HG02973 (cell line): ENCODE results near the gene LEFTY2.
"Not testable (repeated sequence)": the region's sequence is repeated elsewhere in the genome, so short reads cannot be mapped to it uniquely, and the experiment has no call there.

Experiments used
- ATAC-seq: cut with Tn5 transposase; IDR thresholded peaks from one replicate; pipeline ENCODE4 v1.9.1; 2021; ENCODE audit warnings: moderate library complexity; ENCODE audit not compliant: unreplicated experiment

The LEFTY2 gene

DNA sequence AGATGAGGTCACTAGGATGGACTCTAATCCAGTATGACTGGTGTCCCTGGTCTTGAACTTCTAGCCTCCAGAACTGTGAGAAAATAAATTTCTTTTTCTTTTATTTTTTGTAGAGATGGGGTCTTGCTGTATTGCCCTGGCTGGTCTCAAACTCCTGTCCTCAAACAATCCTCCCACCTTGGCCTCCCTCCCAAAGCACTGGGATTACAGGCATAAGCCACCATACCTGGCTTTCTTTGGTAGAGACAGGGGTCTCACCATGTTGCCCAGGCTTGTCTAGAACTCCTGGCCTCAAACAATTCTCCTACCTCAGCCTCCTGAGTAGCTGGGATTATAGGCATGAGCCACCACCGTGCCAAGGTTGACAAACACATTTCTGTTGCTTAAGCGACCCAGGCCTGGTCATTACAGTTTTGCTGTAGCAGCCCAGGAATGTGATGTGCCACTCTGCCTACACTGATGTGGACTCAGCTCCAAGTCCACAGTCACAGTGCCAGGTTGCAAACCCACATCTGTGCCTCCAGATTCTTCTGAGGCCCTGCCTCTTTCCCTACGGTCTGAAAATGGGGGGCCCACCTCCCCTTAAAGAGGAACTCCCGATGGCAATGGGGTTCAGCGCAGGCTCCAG lies 32.9 kb downstream of the LEFTY2 start:
- no peak for ATAC-seq

DNA sequence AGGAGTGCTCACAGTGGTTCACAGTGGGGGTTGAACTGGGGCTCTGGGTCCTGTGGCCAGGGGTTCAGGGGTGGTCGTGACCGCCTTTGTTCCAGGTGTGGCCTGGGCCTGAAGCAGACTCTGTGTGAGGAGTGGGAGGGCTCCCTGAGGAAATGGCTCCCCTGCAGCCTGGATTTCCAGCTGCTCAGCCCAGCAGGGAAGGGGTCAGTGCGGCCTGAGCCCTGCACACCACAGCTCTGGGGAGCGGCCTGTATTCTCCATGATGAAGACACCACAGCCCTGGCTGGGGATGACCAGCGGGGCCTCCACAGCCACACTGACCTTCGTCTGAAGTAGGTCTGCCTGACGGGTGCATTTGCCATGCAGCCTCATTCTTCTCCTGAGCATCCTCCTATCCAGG lies 33.7 kb downstream of the LEFTY2 start:
- no peak for ATAC-seq

- ATAC-seq: no peak
These were observed 34.6 kb downstream of the LEFTY2 start for GRCh38 chr1:225906467-225906866.

DNA sequence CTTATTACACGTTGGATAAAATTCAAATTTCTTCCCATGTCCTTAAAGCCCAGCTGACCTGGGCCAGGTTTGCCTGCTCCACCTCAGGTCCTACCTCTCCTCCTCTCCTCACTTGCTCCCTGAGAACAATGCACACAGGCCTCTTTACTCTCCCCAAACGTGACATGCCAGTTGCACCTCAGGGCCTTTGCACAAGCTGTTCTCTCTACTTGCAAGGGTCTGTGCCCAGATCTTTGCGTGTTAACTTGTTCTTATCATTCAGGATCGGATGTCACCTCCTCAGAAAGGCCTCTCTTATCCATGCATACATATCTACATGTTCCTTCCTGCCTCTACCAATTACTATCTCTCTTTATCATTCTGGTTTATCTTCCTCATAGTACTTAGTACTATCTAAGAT lies 37.4 kb downstream of the LEFTY2 start:
- ATAC-seq: no peak

GRCh38 chr1:225899044-225899925 lies 41.7 kb downstream of the LEFTY2 start:
- no peak for ATAC-seq

DNA sequence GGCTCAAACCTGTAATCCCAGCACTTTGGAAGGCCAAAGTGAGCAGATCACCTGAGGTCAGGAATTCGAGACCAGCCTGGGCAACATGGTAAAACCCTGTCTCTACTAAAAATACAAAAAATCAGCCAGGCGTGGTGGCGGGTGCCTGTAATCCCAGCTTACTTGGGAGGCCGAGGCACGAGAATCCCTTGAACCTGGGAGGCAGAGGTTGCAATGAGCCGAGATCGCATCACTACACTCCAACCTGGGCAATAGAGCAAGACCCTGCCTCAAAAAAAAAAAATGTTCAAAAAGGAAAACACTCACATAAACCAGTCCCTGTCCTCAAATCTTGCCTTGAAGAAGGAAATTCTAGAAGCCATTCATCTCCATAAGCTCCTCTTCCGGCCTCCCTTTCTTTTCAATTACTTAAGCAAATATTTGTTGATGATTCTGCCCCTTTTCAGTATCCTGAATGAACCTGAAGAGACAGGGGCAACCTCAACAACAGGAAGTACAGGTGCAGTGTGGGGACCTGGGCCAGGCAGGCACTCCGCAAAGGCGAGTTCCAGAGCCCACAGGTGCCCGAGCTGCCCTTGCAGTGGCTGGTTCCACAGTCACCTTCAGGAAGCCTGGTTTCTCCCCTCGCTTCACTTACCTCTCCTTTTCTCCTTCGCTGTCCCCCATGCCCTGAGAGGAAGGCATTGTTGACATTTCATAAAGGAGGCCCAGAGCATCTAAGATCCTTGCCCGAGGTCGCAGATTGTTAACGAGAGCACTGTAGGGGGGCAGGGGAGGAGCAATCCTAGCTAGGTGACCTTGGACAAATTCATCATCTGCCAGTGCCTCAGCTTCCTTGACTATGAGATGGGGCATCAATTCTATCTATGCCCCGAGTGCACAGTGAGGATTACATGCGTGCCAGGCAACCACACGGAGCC lies 43.2 kb downstream of the LEFTY2 start:
- ATAC-seq: no peak

- ATAC-seq: peak; percentile 100
These were observed 44.0 kb downstream of the LEFTY2 start for GRCh38 chr1:225896937-225897549.

- no peak for ATAC-seq
These were observed 44.5 kb downstream of the LEFTY2 start for GRCh38 chr1:225896494-225896893.

DNA sequence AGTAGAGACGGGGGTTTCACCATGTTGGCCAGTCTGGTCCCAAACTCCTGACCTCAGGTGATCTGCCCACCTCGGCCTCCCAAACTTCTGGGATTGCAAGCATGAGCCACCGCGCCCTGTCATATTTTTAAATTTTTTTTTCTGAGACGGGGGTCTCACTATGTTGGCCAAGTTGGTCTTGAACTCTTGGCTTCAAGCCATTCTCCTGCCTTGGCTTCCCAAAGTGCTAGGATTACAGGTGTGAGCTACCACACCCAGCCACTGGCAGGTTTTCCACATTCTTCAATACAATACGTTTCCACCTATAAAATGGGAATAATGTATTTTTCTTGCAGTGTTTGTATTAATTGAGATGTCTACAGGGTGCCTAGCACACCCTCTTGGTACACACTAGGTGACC lies 48.7 kb downstream of the LEFTY2 start:
- no peak for ATAC-seq

- no peak for ATAC-seq
These were observed 49.6 kb downstream of the LEFTY2 start for GRCh38 chr1:225891229-225891972.

DNA sequence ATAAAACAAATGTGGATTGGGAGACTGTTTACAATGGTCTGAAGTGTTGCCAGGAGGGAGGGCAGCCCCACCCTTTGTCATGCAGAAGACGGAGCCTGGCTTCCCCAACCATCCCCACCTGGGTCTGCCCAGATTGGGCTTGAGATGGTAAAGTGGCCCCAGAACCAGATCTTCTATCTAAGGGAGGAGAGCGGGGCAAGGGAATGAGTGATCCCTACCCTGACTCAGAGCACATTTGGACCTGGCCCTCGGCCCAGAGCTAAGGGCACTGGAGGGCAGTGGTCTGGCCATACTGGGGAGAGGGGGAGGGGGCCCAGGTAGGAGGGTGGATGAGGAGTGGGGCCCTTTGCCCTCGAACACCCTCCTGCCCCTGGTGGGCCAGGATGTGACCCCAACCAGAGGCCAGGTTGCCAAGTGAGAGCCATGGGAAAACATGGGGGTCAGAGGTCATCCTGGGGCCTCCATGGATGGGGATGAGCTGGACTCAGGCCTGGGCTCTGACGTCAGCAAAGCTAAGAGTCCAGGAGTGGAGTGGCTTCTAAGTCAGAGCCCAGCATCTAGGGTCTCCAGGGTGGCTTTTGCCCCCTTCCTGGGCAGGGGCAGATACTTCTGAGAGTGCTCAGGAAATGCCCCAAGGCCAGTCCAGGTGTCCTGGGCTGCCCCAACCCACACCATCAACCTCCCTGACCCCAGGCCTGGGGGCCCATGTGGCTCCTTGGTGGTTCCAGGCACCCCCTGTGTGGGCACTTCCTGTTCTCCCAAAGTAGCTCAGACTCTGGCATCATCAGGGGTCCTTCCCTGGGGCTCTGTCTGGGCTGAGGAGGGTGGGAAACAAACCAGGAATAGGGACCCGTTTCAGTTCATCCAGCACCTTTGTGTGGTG lies 50.4 kb downstream of the LEFTY2 start:
- ATAC-seq: no peak

DNA sequence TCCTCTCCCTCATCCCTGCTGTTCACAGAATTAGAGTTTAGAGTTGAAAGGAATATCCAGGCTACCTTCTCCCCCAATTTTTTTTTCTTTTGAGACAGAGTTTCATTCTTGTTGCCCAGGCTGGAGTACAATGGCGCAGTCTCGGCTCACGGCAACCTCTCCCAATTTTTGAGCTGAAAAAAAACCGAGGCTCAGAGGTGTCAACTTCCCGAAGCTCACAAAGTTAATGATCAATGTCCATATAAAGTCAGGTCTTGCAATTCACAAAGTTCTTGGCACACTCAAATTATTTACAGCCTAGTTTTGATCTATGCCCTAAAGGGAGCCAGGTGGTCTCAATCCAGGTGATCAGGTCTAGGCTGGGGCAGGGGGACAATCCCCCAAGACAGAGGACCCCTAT lies 51.3 kb downstream of the LEFTY2 start:
- ATAC-seq: no peak

- ATAC-seq: no peak
These were observed 52.0 kb downstream of the LEFTY2 start, which contains the start of gene LEFTY1 for GRCh38 chr1:225888898-225889601. Gene LEFTY1 (minus strand): TSS chr1:225889146. CDS start chr1:225889066, 80 bp downstream.

DNA sequence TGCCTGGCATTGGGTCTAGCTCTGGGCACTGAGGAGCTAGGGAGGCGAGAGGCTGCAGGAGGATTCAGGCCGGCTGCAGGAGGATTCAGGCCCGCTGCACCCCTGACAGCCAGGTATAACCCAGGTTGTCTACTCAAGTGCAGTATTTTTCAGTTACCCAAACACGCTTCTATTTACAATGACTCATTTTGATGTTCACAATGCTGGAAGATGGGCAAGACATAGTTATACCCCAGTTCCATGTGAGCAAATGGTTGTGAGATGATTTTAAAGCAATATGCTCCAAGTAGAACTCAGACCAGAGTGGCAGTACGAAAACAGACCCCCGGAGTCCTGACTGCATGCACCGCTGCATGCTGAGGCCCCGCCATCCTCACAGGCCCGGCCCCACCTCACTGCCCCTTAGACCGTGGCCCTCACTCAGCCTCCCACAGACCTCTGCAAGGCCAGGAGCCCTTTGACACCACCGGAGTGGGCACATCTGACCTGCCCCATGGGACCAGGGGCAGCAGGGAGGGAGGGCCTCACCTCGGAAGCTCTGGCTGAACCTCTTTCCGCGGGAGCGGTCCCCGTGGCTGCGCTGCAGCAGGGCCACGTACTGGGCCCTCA lies 52.6 kb downstream of the LEFTY2 start:
- ATAC-seq: no peak

DNA sequence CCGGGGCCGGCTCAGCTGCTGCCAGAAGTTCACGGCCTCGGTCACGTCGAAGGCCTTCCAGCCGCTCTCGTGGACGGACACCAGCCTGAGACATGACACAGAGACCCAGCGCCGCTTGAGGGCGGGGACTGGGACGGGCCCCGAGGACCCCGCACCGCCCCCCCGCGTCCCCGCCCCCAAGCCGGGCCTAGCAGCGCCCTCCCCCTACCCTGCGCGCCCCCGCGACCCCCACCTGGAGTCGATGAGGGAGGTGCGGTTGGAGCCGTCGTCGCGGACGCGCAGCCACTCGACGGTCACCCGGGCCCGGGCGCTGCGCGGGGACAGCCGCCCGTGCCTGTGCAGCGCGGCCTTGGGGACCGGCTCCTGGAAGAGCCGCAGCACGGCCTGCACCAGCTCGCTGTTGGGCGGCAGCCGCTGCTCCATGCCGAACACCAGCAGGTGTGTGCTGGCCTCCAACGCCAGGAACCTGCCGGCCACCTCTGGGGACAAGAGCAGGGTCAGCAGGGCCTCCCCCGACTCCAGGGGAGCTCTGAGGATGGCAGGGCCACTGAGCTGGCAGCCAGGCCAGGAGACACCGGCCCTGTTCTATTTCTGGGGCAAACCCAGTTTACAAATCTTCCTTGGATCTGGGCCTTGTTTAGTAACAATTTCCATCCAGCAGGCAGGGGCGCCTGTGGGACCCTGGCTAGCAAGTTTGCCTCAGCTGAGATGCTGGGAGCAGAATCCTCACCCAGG lies 53.3 kb downstream of the LEFTY2 start:
- not testable (repeated sequence) for ATAC-seq

DNA sequence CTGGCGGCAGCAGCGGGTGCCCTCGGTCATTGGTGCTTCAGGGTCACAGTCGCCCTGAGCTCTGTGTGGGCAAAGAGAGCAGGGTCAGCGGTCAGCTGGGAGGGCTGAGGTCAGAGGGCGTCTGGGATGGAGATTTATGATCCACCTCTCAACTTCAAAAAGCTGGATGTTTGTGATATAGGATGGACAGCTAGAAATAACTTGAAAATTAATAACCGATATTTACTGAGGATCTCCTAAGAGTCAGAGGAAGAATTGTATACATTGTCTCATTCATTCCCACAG lies 54.0 kb downstream of the LEFTY2 start:
- ATAC-seq: no peak
